Iris pigment epithelial cell (primary cell): Measurements from ENCODE around the gene ADAMTSL2.

Source experiments
- DNase-seq: peaks from one replicate; pipeline ENCODE4 v3.0.0-alpha.2; 2011; ENCODE audit warnings: low read depth

ADAMTSL2 gene

DNA sequence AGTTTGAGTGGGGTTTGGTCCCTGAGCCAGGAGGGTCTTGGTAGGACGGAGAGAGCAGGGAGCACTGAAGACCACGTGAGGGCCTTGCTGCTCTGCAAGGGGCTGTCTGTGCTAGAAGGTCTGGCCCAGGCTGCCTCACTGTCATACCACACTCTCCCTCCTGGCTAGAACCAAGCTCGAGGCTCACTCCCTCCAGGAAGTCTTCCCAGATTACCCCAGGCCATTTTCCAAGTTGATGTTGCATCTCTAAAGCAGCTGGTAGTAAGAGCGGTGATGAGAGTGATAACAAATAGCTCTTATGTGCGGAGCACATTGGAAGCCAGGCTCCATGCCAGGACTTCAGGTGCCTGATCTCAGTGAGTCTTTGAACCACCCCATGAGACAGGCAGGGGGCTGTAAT is 16.3 kb upstream of the ADAMTSL2 start:
- DNase-seq, result no peak

DNA sequence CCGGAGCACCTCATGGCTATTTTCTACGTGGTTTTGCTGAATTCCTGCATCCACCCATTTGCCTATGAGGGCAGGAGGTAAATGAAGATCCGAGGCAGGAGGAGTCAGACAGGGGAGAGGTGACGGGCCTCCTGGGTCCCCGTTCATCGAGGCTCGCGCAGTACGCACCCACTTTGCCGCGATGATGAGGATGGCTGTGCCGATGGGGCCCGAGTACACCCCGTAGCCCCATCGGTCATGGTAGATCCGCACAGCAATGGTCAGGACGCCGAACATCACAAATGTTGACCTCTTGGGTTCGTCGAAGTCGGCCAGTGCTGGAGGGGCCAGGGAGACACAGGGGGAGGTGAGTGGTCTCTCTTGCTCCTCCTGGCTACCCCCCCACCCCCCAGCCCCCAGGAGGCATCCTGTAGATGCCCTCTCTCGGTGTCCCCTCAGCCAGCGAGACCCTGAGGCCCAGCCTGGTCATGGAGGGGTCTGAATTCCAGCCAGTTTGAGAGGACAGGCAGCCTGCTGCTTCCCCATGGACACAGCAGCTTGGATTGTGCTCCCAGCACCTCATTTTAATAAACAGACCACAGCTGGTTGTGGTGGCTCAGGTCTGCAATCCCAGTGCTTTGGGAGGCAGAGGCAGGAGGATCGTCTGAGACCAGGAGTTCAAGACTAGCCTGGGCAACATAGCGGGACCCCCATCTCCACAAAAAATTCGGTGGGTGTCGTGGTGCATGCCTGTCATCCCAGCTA is 15.6 kb upstream of the ADAMTSL2 start:
- DNase-seq, result no peak

DNA sequence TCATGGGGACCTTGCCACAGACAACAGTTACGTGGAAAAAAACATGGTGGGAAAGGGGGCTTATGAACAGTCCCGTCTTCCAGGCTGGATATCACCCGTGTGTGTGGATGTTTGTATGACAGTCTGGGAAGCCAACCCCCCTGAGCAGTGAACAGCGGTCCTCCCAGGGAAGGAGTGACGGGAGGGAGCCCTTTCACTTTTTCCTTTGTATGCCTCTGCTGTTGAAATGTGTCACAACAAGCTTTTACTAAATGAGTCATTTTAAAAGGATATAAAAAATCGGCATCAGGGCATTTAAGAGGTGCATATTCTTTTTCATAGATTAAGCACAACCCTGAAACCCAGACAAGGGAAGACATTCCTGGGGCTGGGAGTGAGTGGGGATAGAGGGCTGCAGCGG is 14.8 kb upstream of the ADAMTSL2 start:
- DNase-seq, result no peak

DNA sequence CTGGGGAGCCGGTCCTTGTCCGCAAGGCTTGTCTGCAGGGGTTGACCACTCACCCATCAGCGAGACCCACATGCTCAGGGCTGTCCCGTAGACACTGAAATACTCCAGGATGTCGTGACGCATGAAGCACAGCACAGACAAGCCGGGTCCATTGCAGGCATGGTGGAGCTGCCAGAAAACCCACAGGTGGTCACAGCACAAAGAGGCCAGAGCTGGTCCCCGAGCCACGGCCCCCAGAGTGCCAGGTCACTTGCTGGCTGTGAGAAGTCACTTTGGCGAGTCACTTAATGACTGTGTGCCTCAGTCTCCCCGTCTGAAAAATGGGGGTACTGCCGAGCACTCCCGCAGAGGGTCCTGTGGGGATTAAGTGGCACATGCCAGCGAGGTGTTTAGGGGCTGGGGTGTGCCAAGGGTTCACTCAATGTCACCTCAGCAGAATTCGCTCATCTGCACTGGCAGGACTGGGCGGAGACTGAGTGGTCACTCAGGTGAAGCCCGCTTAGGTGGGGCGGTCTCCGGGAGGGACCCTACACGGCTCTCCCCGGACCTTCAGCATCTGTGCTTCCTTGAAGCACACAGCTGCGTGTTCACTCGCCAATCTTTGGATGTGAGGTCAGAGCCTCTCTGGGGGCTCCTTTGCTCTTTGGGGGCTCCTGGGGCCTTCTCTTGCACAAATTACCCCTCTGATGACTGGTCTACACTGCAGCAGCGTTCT is 14.2 kb upstream of the ADAMTSL2 start:
- DNase-seq, result no peak

DNA sequence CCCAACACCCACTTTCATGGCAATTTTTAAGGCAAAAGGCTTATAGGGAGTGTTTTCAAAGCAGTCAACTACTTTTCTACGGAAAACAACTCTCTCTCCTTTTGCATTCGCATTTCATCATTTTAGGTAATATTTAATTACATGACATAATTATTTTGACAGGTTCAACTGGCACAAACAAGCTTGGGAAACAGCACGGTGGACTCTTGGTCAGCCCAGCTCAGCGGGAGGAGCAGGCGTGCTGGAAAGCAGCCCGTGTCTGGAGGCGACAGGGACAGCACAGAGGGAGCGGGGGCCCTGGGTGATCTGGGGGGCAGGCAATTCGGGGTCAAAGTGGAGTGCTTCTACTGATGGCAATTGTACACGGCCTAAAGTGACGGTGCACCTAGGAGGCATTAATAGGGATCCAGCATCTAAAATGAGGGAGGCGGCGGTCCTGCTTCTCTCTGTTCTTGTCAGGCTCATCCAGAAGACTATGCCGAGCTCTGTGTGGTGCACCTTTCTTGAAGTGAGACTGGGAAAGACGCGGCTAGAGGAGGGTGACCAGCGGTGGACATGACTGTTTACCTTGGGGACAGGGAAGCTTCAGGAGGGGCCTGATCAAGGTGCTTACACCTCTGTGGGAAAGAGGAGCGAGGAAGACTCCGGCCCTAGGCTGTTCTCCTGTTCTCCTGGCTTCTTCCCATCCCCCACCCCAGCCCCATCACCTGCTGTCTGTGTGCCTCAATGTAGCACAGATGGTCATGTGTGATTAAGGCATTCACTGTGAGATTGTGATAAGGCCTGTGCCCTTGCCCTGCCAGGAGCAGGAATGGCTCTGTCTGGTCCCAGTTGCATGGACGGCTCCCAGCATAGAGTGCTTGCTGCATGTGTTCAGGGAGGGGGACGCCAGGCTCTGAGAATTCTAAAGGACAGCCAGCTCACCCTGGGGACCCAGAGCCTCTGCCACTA is 13.1 kb upstream of the ADAMTSL2 start:
- DNase-seq, result no peak

DNA sequence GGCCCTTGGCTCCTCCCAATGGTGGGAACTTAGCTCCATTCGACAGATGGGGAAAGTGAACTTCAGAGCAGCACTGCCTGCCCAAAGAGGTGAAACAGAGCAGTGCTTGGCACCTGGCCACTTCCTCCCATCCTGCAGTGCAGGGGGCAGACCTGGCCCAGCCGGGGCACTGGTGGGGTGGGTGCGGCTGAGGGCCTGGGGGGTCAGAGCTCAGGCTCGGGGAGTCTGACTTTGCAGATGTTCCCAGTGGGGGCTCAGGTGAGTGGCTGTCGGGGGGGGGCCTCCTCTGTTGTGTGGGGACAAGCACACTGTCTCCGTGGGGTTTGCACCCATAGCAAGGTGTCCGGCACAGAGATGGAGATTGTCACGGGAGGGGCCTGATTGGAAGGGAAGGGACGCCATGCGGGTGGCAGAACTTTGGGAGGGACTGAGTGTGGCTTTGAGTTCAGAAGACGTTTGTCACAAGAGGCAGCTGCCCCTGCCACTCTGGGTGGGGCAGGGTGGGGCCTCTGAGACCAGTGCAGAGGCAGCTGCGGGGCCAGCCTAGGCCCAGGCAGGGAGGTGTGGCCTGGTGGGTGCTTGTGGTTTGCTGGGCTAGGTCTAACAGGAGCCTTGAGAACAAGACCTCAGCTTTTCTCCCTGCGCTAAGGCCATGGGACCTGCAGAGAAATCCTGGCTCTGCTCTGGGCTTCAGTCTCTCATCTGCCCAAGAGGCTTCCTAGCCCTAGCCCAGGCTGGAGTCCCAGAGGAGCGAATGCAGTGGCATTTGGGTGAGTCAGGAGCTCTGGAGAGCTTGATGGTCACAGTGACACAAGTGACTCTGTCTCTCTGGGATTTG is 12.2 kb upstream of the ADAMTSL2 start:
- DNase-seq, result no peak

DNA sequence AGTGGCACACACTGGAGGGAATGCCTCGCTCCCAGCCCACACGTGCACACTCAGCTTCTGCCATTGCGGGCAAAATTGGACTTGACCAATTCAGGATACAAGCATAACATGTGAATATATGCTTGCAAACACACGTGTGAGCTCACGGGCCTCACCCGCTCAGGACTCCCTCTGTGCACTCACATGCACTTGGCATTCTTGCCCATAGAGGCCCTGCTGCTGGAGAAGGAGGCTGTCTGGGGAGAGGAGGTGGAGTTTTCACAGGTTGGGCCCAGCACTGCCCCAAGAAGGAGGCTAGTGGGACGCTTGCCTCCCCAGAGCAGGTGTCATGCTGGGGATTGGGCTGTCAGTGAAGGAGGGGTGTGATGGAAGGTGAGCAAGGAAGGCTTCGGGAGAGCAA is 11.4 kb upstream of the ADAMTSL2 start:
- no peak for DNase-seq

DNA sequence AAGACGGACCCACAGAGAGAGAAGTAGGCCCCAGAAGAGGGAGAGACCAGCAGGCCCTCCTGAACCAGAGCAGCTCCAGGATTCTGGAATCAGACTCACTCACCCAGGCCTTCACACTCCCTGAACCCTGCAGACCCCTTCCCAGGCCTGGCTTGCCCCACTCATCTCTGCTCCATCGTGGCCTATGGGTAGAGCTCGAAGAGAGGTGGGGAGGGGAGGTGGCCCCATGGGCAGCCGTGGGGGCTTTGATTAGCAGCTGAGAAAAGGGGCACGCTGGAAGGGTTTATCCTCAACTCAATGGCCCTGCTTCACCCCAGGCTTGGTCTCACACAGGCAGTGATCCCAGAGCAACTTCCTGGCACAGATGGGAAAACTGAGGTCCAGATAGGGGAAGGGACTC is 10.4 kb upstream of the ADAMTSL2 start:
- no peak for DNase-seq

DNA sequence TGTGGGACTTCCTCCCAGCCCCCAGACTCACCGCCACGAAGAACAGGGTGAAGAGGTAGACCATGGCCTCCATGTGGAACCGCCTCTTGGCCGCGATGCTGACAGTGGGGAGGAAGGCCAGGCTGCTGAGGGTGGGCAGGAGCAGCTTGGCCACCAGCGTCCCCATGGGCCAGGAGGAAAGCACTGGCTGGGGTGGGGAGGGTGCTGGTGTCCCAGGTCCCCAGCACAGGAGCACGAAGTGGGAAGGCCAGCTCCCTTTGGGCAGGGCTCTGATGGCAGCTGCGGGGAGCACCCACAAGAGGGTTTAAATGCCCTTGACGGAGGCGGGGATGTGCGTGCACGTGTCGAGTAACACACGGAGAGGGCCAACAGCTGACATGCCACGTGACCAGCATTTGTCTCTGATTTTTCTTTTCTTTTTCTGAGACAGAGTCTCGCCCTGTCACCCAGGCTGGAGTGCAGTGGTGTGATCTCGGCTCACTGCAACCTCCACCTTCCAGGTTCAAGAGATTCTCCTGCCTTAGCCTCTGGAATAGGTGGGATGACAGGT is 9.8 kb upstream of the ADAMTSL2 start, which contains the start of gene MYMK:
TSS of gene MYMK (minus strand) at position 281 of the 550 bp plus-strand sequence. CDS start at position 166, 115 bp downstream.
- no peak for DNase-seq

DNA sequence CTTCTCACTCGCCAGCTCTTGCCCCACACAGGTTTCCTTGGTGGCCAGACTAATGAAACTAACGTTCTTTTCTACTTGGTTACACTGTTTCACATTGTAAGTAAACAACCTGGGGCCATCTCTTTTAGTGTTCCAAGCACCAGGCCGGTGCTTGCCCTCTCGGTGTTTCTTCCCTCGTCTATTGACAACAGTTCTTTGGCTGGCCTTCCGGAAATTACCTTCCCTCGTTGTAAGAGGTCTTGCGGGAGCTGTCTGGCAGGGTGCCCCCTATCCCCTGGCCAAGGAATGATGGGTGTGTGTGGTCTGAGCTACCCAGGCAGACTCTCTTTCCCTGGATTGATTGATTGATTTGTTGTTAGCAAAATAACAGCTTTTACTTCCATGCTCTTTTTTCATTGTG is 8.8 kb upstream of the ADAMTSL2 start:
- no peak for DNase-seq

DNA sequence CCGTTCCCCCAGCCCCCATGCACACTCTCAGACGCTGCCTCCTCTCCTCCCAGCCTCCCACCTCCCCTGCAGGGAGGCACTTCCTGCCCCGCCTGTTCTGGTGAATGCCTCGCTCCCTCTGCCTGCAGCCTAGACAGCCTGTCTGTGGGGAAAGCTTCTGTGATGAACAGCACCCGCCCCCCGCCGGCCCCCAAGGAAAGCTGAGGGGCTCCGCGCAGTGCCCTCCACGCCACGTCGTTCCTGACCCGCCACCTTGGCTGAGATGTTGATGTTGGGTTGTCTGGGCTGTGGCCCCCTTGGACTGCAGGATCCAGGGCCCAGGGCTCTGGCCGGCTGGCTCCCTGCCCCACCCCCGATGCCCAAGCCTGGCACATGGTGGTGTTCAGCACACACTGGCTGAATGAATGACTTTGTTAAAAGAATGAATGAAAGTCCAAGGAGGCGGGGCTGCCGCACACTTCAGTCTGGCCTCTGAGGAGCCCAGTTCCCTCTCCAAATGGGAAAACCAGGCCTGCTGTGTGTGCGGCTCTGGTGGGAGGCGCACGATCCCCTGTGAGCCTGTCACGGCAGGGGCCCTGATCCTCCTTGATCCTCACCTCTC is 7.7 kb upstream of the ADAMTSL2 start:
- no peak for DNase-seq

DNA sequence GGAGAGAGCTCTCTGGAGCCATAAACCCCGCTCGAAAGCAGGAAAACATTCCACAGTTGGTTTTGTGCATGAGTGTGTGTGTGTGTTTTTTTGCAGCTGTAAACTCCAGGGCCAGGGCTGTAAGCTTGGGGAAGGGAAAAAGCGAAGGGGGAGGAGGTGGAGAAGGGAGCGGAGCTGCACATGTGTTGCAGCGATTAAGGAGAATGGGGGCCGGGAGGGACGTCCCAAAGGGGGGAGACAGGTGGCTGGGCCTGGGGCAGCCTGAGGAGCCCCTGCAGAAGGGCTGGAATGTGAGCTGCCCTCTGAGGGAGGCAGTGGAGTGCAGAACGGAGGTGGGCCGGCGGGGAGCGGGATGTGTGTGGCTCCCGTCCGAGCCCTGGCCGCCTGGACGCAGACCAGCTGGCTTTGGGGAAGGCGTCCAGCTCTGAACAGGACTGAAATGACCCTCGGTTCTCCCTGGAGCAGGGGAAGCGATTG is 7.0 kb upstream of the ADAMTSL2 start:
- no peak for DNase-seq

DNA sequence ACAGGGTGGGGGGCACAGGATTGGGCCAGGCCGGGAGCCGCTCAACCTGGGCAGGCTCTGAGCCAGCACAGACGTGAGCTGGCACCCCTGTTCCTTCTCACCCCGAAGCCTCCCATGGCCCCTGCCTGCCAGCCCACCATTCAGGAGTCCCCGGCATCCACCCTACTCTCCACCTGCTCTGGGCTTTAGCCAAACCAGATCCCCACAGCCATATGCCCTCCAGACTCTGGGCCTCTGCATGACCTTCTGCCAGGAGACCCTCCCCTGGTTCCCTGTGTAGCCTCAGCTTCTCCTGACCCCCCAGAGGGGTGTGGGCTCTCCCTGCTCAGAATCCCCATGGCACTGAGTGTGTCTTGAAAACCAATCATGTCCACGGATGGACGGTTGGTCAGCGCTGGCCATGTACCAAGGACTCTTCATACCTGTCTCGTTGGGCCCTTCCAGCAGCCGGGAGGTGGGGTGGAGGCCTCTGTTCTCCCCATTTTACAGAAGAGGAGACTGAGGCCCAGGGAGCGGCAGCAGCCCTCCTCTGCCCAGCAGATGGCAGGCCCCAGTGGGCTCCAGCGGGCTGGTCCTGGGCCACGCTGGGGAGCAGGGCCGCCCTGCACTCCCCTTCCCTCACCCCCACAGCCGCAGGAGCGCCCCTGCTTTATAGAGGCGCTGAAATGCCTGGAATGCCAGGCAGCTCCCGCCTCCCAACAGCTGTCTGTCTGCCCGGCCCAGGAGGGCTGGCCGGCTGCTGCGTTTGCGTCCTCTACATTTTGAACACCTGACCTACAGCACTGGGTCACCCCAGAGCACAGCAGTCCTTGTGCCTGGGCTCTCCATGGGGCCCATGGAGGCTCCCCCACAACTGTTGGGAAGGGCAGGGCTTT is 6.3 kb upstream of the ADAMTSL2 start:
- DNase-seq, result no peak

DNA sequence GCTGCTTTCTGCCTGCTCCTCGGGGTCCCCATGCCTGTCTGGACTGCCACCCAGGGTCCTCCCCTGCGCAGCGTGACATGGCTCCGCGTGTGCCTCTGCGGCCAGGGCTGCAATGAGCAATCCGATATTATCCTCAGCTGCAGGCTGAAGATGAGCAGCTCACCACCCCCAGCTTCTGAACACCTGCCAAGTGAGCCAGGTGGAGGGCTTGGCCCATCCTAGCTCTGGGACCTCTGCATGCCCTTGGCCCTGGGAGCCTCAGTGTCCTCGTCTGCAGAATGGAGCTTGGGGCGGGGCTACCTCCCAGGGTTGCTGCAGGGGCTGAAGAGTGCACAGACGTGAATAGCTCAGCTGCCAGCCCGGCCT is 5.6 kb upstream of the ADAMTSL2 start:
- no peak for DNase-seq

DNA sequence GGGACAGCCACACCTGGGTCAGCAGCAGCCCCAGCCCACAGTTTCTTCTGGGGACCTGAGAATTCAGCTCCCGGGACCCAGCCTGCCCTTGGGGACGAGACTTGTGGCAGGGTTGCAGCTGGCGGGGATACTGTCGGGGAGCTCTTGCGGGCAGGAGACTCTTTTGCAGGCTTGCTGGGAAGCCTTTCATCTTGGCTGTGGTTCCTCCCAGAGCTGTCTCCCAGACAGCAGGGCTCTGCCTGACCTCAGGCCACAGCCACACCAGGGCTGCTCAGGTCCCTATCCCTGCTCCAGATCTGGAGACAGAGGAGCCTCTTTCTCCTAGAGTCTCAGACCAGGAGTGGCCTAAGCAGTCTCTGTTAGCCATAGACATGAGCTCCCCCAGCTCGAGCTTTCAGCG is 5.0 kb upstream of the ADAMTSL2 start:
- DNase-seq, result no peak

DNA sequence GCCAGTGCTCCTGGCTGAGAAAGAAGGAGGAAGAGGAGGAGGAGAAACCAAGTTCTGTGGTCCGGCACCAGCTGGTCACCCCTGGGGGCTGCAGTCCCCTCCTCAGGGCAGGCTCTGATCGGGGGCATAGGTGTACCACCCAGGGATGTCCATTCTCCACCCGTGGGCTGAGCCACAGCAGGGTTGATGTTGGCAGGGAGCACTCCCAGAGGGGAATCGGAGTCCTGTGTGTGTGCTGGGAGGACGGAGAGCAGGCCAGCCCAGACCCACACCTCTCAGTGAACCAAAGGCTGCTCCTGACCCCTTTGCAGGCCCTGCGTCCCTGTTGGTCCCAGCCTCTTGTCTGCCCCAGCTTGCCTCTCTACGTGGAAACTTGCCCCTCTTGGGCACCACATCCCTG is 4.6 kb upstream of the ADAMTSL2 start:
- no peak for DNase-seq

DNA sequence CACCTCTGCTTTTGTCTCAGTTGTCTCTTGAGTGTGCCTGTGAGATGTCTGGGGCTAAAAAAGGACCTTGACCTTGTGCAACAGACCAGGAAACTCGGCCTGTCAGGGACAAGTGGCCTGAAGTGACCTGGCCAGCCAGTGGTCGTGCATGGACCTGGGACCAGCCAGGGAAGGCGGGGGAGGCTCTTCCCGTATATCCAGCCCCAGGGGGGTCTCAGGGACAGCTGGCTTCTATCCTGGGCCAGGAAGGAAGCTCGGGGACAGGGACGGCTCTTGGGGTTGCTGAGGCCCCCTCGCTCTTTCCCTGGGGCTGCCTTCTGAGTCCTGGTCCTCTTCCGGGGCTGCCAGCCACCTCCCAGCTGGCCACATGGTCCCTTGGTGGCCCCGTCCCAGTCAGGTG is 3.2 kb upstream of the ADAMTSL2 start:
- DNase-seq, result no peak

DNA sequence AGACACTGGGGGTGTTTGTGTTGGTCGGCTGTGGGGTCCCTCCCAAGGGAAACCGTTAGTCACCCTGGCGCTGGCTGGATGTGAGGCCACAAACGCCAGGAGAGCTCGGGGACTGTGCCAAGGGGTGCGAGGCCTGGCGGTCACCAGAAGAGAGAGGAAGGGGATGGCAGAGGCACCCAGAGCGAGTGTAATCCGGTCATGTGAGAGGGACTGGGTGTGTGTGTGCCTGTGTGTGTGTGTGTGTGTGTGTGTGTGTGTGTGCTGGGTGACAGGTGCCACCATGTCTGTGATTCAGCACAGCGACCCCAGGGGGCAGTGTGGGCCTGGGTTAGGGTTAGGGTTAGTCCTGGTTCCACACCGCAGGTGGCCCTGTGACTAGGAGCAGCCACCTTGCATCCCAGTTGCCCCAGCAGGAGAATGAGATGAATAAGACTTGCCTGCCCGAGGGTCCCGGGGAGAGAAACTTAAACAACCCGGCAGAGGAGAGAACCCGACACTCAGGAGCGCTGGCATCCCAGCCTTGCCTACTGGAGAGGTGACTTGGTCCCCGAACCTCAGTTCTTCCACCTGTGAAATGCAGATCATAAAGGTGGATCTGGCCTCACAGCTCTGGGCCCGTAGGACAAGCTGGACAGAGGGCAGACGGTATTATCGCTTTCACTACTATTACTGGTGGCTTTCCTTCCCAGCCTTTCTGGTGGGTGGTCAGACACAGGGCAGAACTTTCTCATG is 1.4 kb upstream of the ADAMTSL2 start:
- peak; percentile 22 for DNase-seq

DNA sequence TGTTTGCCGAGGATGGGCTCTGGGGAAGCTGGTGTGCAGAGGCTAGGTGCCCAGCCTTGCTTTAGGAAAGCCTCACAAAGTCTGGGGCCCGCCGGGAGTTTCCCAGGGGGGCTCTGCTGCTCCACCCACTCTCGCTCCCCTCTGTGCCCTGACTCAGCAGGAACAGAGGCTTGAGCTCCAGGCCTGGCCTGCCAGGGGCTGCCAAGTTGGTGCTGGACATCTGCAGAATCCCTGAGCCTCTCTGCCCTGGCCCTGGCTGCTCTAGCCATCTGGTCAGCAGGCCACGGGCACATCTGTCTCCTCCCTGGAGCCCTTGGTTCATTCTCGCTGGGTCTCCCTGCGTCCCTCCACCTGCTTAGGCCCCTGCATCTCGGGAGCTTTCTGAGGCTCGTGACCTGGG is 647 bp upstream of the ADAMTSL2 start:
- no peak for DNase-seq
